ENCODE measurements around the gene DCUN1D2.
"Not testable (repeated sequence)": the region's sequence is repeated elsewhere in the genome, so short reads cannot be mapped to it uniquely, and the experiment has no call there.

The DCUN1D2 gene

DNA sequence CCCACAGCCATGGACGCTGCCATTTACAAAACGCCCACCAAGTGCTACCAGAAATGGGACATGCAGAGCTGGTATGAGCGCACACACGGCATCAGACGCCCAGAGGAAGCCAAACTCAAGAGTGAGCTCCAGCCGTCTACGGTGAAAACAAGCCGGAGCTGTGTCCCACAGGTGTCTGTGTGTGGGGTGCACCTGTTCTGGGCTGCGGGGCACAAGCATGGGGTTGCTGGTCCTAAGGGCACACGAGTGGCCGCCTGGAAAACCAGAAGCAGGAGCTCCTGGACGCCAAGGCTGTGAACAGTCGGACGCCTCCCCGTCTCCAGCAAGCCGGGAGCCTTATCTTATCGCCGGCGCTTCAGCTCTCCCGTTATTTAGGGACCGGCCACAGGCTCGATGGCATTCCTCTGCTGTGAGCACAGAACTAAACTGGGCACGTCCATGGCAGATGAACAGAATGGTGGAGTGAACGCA is 38.5 kb downstream of the DCUN1D2 start:
- Histone ChIP-seq H3K9me3 (no peaks in the 10 kb centered on the region), H3K4me1 (no peaks in the 10 kb centered on the region), H3K27me3 (no peaks in the 10 kb centered on the region), H3K27ac (no peak overlapping the region), H3K4me3 (no peak overlapping the region), H3K36me3 (peaks cover 19 to 40% (median 24%) of the 10 kb centered on the region in 3 donors)
- intact Hi-C loops (cut with DNase I; ENCODE audit: low total_unique reads), result loop anchor here (10.0 kb wide), 1 partner anchor 237 kb away; no protein-coding TSS in a partner anchor
- no peak for DNase-seq
- TF ChIP-seq, protein P1, sequence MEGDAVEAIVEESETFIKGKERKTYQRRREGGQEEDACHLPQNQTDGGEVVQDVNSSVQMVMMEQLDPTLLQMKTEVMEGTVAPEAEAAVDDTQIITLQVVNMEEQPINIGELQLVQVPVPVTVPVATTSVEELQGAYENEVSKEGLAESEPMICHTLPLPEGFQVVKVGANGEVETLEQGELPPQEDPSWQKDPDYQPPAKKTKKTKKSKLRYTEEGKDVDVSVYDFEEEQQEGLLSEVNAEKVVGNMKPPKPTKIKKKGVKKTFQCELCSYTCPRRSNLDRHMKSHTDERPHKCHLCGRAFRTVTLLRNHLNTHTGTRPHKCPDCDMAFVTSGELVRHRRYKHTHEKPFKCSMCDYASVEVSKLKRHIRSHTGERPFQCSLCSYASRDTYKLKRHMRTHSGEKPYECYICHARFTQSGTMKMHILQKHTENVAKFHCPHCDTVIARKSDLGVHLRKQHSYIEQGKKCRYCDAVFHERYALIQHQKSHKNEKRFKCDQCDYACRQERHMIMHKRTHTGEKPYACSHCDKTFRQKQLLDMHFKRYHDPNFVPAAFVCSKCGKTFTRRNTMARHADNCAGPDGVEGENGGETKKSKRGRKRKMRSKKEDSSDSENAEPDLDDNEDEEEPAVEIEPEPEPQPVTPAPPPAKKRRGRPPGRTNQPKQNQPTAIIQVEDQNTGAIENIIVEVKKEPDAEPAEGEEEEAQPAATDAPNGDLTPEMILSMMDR (IDR thresholded peaks at IDR 0.05), result no peak

DNA sequence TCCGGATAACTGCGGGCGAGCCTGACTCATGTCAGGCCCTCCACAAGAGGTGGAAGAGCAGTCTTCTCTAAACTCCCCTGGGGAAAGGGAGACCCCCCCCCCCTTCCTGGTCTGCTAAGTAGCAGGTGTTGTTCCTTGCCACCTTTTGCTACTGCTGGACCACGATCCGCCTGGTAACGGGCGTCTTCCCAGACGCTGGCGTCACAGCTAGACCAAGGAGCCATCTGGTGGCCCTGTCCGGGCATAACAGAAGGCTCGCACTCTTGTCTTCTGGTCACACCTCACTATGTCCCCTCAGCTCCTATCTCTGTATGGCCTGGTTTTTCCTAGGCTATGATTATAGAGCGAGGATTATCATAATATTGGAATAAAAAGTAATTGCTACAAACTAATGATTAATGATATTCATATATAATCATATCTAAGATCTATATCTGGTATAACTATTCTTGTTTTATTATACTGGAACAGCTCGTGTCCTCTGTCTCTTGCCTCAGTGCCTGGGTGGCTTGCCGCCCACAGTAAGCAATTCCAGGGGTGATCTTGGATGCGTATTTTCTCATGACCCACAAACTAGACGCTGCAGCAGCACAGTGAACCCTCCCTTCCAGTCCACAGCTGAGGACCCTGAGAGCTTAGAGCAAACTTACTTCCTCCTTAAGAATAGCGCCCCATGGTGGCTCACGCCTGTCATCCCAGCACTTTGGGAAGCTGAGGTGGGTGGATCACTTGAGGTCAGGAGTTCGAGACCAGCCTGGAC is 39.5 kb downstream of the DCUN1D2 start:
- TF ChIP-seq, protein P1 (IDR thresholded peaks at IDR 0.05), result peak; percentile 40 to 66
- not testable (repeated sequence) for H3K27ac ChIP-seq, H3K27me3 ChIP-seq, H3K4me1 ChIP-seq, H3K4me3 ChIP-seq, H3K9me3 ChIP-seq
- intact Hi-C loops (cut with DNase I; ENCODE audit: low total_unique reads), result loop anchor here (10.0 kb wide), 1 partner anchor 236 kb away; no protein-coding TSS in a partner anchor
- H3K36me3 ChIP-seq, result peaks cover 13 to 32% (median 15%) of the 10 kb centered on the region in 3 donors
- peak in 1 of 2 donors; percentile 69 for DNase-seq

DNA sequence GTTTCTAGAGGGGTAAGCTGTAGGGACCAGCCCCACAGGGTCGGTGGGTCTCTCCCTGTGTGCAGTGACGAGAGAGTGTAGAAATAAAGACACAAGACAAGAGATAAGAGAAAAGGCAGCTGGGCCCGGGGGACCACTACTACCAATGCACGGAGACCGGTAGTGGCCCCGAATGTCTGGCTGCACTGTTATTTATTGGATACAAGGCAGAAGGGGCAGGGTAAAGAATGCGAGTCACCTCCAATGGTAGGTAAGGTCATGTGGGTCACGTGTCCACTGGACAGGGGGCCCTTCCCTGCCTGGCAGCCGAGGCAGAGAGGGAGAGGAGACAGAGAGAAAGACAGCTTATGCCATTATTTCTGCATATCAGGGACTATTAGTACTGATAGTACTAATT is 40.2 kb downstream of the DCUN1D2 start:
- peak in 1 of 2 donors; percentile 28 for DNase-seq
- not testable (repeated sequence) for H3K9me3 ChIP-seq, H3K27me3 ChIP-seq

DNA sequence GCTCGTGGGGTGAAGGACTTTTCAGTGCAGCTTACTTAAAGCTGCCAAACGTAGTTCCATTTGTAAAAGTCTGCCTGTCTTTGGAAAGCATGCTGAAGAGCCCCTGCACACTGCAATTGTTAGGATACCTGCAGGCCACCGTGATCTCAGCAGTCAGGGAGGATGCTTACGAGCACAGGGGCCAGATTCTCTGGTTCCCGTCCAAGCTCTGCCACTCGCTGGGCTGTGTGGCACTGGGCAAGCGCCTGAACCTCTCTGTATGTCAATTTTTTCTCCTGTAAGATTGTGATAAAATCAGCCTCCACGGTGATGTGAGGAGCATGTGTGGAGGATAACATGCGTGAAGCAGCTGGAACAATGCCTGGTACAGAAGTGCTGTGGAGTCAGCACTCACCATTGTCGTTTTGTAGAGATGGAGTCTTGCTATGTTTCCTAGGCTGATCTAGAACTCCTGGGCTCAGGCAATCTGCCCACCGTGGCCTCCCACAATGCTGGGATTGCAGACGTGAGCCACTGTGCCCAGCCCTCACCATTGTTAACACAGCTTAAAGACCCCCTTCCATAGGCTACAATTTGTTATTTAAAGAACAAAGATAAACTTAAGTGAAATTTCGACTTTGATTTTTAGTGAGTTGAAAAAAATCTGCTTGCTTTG is 40.7 kb downstream of the DCUN1D2 start:
- peaks cover 3 to 21% (median 3%) of the 10 kb centered on the region in 3 donors for H3K36me3 ChIP-seq
- TF ChIP-seq, protein P1 (IDR thresholded peaks at IDR 0.05), result no peak
- peak in 1 of 2 donors; percentile 28 for DNase-seq
- no peaks in the 10 kb centered on the region for H3K27me3 ChIP-seq
- no peak overlapping the region for H3K27ac ChIP-seq
- no peaks in the 10 kb centered on the region for H3K9me3 ChIP-seq
- intact Hi-C loops (cut with DNase I; ENCODE audit: low total_unique reads), result loop anchor here (10.0 kb wide), 1 partner anchor 235 kb away; no protein-coding TSS in a partner anchor
- H3K4me1 ChIP-seq, result no peaks in the 10 kb centered on the region
- no peak overlapping the region for H3K4me3 ChIP-seq

More for the DNA sequence above, 40.2 kb downstream of the DCUN1D2 start:
- not testable (repeated sequence) for H3K27ac ChIP-seq, H3K4me3 ChIP-seq, H3K4me1 ChIP-seq
- H3K36me3 ChIP-seq, result peaks cover 9 to 26% (median 9%) of the 10 kb centered on the region in 3 donors
- intact Hi-C loops (cut with DNase I; ENCODE audit: low total_unique reads), result loop anchor here (10.0 kb wide), 1 partner anchor 236 kb away; no protein-coding TSS in a partner anchor

DNA sequence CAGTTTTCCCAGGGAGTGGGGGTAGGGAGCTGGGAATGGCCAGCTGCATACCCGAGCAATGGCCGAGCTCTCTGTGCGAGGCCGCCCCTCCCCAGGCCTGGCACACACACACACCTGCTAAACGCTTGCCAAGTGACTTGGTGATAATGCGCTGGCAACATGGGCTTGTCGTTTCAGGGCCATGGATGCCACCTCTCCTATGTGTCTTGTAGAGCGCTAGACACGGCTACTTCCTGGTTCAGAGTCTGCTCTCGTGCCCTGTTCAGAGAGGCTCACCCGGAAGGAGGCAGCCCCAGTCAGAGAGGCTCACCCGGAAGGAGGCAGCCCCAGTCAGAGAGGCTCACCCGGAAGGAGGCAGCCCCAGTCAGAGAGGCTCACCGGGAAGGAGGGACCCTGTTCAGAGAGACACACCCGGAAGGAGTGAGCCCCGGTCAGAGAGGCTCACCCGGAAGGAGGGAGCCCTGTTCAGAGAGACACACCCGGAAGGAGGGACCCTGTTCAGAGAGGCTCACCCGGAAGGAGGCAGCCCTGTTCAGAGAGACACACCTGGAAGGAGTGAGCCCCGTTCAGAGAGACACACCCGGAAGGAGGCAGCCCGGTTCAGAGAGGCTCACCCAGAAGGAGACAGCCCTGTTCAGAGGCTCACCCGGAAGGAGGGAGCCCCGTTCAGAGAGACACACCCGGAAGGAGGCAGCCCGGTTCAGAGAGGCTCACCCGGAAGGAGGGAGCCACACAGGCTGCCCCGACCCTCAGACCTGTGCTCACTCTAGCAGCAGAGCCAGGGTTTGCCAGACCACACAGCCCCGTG is 41.4 kb downstream of the DCUN1D2 start:
- peaks cover 0 to 13% (median 0%) of the 10 kb centered on the region in 3 donors for H3K36me3 ChIP-seq
- no peaks in the 10 kb centered on the region for H3K27me3 ChIP-seq
- H3K4me3 ChIP-seq, result no peak overlapping the region
- peak in 1 of 2 donors; percentile 55 for DNase-seq
- H3K27ac ChIP-seq, result no peak overlapping the region
- intact Hi-C loops (cut with DNase I; ENCODE audit: low total_unique reads), result no loop called here
- no peaks in the 10 kb centered on the region for H3K9me3 ChIP-seq
- TF ChIP-seq, protein P1 (IDR thresholded peaks at IDR 0.05), result no peak
- H3K4me1 ChIP-seq, result no peaks in the 10 kb centered on the region

Measured in tibial artery (tissue), 4 donors.